ENCODE measurements around the gene PPBP. TPM values are rescaled to one million over a fixed set of nuclear protein-coding genes. Genes with fewer than 3 reads are reported as not detected.
A peak's percentile ranks its signal among the peaks of the same experiment; 100 is the strongest.

PPBP gene
- total and polyA plus RNA-seq, 9 of the 15 experiments (the other 6 are each of a cell fraction or from before 2014, with no cell fraction given), result 0.17 to 0.55 (median 0.29) TPM; not detected in 4

DNA sequence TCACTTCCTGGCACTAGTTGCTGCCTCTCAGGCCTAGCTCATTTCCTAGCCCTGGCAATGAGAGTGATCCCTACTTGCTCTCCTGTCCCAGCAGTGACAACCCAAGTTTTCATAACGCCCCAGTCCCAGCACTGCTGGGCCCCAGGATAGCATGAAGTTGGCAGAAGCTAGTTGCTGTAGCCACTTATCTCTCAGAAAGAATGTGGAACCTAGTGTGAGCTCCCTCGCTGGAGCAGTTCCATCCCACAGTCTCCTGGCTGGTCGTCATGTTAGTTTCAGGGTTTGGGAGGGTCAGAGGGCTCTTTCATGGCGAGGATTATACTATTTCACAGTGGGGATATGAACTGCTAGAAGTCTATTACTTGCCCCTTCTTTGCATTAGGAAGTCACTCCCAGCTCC lies 11.3 kb downstream of the PPBP start:
- 22% methylated on average over 4 of the region's 4 CpGs for WGBS (ENCODE audit: insufficient coverage, low coverage, missing lambda C conversion rate)
- intact Hi-C loops (cut with micrococcal nuclease) (no loop called here), in situ Hi-C loops (cut with MboI) (no loop called here)
- BruUV-seq (replicated peaks), result no TSS peak
- Histone ChIP-seq H4K20me1 (replicated peaks; ENCODE audit: control insufficient read depth, insufficient read depth, low read length) (no peaks in the 10 kb centered on the region), H3K4me3 (no peak overlapping the region), H3K4me1 (replicated peaks in 1 of 2; ENCODE audit: control insufficient read depth in 2 of 2, insufficient read depth in 2 of 2, low read length in 2 of 2) (peaks cover 2 to 8% of the 10 kb centered on the region in 2 experiments; a peak in 3 of 5 replicates), H2AFZ (ENCODE audit: low read depth, low read length) (peak overlapping the region; percentile 69), H3K4me2 (ENCODE audit: insufficient read depth, low read length) (no peak overlapping the region), H3K9ac (ENCODE audit: insufficient read depth in 1 of 2, low read depth in 2 of 2, low read length in 2 of 2) (no peak overlapping the region; a peak in 1 of 4 replicates), H3K27ac (ENCODE audit: extremely low read depth, low read depth, low read length) (no peak overlapping the region), H3K36me3 (ENCODE audit: control insufficient read depth, insufficient read depth, low read length) (no peaks in the 10 kb centered on the region), H3K27me3 (ENCODE audit: control insufficient read depth in 2 of 2, insufficient read depth in 2 of 2, low read length in 2 of 2) (no peaks in the 10 kb centered on the region), H3K9me1 (ENCODE audit: control insufficient read depth, insufficient read depth, low read length) (no peaks in the 10 kb centered on the region), H3K9me3 (replicated peaks; ENCODE audit: control insufficient read depth, insufficient read depth, low read depth, low read length) (no peaks in the 10 kb centered on the region; the same call in none of the 2 replicates), H3K79me2 (ENCODE audit: control insufficient read depth, insufficient read depth, low read length) (no peaks in the 10 kb centered on the region)
- FAIRE-seq (no peak), ATAC-seq (no peak; the same call in 1 of the 3 replicates), DNase-seq (ENCODE audit: extremely low read depth in 1 of 4, low spot score in 3 of 4) (no peak)
- ChIA-PET CTCF (ENCODE audit: low intra/inter-chr PET ratio) (no interaction called here), POLR2A (interaction anchor here (0.5 to 0.7 kb wide), 2 partner anchors 18 to 267 kb away, joined by 3 to 4 read pairs; no protein-coding TSS in a partner anchor)
- TF ChIP-seq ZNF124 (CRISPR knock-in tag; IDR thresholded peaks at IDR 0.05) (no peak), TAF7 (tag; IDR thresholded peaks at IDR 0.05) (no peak), RCOR1 (IDR thresholded peaks at IDR 0.05; ENCODE audit: borderline replicate concordance in 1 of 2, low read depth in 2 of 2, low read length in 2 of 2) (no peak), HMGN3 (IDR thresholded peaks at IDR 0.05; ENCODE audit: borderline replicate concordance, extremely low read depth, insufficient read length, low read depth, low read length) (no peak), SIX5 (IDR thresholded peaks at IDR 0.05; ENCODE audit: borderline replicate concordance in 1 of 2, insufficient read depth in 1 of 2, low read depth in 1 of 2, low read length in 2 of 2) (no peak), MEIS2 (IDR thresholded peaks at IDR 0.05; ENCODE audit: partially characterized antibody) (no peak), FOXJ2 (tag; IDR thresholded peaks at IDR 0.05) (no peak), SMARCA5 (IDR thresholded peaks at IDR 0.05) (no peak), PYGO2 (tag; IDR thresholded peaks at IDR 0.05) (no peak), CBX1 (IDR thresholded peaks at IDR 0.05; ENCODE audit: low read depth) (no peak), LARP7 (IDR thresholded peaks at IDR 0.05) (no peak), HDAC6 (IDR thresholded peaks at IDR 0.05; ENCODE audit: low read depth, low read length) (no peak), ZNF507 (tag; conservative IDR thresholded peaks at IDR 0.05) (no peak)
- TF ChIP-seq, protein P1, sequence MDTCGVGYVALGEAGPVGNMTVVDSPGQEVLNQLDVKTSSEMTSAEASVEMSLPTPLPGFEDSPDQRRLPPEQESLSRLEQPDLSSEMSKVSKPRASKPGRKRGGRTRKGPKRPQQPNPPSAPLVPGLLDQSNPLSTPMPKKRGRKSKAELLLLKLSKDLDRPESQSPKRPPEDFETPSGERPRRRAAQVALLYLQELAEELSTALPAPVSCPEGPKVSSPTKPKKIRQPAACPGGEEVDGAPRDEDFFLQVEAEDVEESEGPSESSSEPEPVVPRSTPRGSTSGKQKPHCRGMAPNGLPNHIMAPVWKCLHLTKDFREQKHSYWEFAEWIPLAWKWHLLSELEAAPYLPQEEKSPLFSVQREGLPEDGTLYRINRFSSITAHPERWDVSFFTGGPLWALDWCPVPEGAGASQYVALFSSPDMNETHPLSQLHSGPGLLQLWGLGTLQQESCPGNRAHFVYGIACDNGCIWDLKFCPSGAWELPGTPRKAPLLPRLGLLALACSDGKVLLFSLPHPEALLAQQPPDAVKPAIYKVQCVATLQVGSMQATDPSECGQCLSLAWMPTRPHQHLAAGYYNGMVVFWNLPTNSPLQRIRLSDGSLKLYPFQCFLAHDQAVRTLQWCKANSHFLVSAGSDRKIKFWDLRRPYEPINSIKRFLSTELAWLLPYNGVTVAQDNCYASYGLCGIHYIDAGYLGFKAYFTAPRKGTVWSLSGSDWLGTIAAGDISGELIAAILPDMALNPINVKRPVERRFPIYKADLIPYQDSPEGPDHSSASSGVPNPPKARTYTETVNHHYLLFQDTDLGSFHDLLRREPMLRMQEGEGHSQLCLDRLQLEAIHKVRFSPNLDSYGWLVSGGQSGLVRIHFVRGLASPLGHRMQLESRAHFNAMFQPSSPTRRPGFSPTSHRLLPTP (IDR thresholded peaks at IDR 0.05; ENCODE audit: borderline replicate concordance, extremely low read depth, insufficient read length), result no peak

Data from K562 (cell line).